ENCODE data around the gene STMN1. TPM values are rescaled to one million over a fixed set of nuclear protein-coding genes. Genes with fewer than 3 reads are reported as not detected.

The STMN1 gene
- total RNA-seq, 4 donors from 2014 or later: 19.0 to 26.5 (median 24.0) TPM

GRCh38 chr1:25932321-25932720 lies 26.1 kb upstream of the STMN1 start:
- DNase-seq (ENCODE audit: low spot score in 2 of 2): no peak
- TF ChIP-seq CTCF (IDR thresholded peaks at IDR 0.05) (no peak), POLR2A (IDR thresholded peaks at IDR 0.05) (no peak)
- H3K4me3 ChIP-seq (ENCODE audit: low read depth, poor library complexity, severe bottlenecking): no peak overlapping the region
- intact Hi-C loops (cut with DNase I; ENCODE audit: low total_unique reads): no loop called here
- whole genome bisulfite sequencing, 2 donors: 40 to 55% methylated on average over 5 of the region's 5 CpGs

GRCh38 chr1:25929016-25929415 lies 22.8 kb upstream of the STMN1 start:
- DNase-seq (ENCODE audit: low spot score in 2 of 2): no peak
- intact Hi-C loops (cut with DNase I; ENCODE audit: low total_unique reads): no loop called here
- 85 to 96% methylated on average over 7 of the region's 7 CpGs for WGBS, 2 donors
- TF ChIP-seq POLR2A (IDR thresholded peaks at IDR 0.05) (no peak), CTCF (IDR thresholded peaks at IDR 0.05) (no peak)
- H3K4me3 ChIP-seq (ENCODE audit: low read depth, poor library complexity, severe bottlenecking): no peak overlapping the region

GRCh38 chr1:25927521-25928265 lies 21.5 kb upstream of the STMN1 start:
- WGBS, 2 donors: 93 to 98% methylated on average over 5 of the region's 5 CpGs
- intact Hi-C loops (cut with DNase I; ENCODE audit: low total_unique reads): no loop called here
- no peak overlapping the region for H3K4me3 ChIP-seq (ENCODE audit: low read depth, poor library complexity, severe bottlenecking)
- DNase-seq (ENCODE audit: low spot score in 2 of 2): no peak
- TF ChIP-seq POLR2A (IDR thresholded peaks at IDR 0.05) (no peak), CTCF (IDR thresholded peaks at IDR 0.05) (no peak)

GRCh38 chr1:25926731-25927496 lies 20.7 kb upstream of the STMN1 start:
- intact Hi-C loops (cut with DNase I; ENCODE audit: low total_unique reads): no loop called here
- 75 to 76% methylated on average over 12 to 13 of the region's 13 CpGs for WGBS, 2 donors
- no peak overlapping the region for H3K4me3 ChIP-seq (ENCODE audit: low read depth, poor library complexity, severe bottlenecking)
- TF ChIP-seq CTCF (IDR thresholded peaks at IDR 0.05) (no peak), POLR2A (IDR thresholded peaks at IDR 0.05) (no peak)
- no peak for DNase-seq (ENCODE audit: low spot score in 2 of 2)

- 66 to 81% methylated on average over 2 of the region's 2 CpGs for WGBS, 2 donors
- H3K4me3 ChIP-seq (ENCODE audit: low read depth, poor library complexity, severe bottlenecking): no peak overlapping the region
- intact Hi-C loops (cut with DNase I; ENCODE audit: low total_unique reads): no loop called here
- DNase-seq (ENCODE audit: low spot score in 2 of 2): no peak
- no peak for TF ChIP-seq CTCF (IDR thresholded peaks at IDR 0.05)
Measured at GRCh38 chr1:25924454-25924853, 18.2 kb upstream of the STMN1 start.

All from lower leg skin (tissue), 4 donors.